ENCODE measurements around the gene NCAM2.

Gene NCAM2

DNA sequence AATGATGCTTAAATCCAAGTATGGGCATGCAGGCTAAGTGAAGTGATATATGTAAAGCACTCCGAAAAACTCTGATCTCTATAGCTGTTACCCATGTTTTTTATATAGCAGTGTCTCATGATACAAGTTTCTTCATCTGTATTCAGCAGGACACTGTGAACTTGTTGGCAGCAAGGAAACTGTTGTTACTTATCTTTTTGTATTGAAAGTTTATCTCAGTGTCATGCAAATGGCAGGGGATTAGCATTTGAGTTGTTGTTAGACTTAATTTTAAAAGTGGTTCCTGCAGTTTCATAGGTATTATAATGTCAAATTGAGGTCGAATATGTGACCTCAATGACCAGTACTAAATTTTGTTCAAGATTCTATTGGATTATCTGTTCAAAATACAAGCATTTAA is 47.9 kb downstream of the NCAM2 start:
- TF ChIP-seq TEAD4 (IDR thresholded peaks at IDR 0.05), result no peak
- TF ChIP-seq, protein P1, sequence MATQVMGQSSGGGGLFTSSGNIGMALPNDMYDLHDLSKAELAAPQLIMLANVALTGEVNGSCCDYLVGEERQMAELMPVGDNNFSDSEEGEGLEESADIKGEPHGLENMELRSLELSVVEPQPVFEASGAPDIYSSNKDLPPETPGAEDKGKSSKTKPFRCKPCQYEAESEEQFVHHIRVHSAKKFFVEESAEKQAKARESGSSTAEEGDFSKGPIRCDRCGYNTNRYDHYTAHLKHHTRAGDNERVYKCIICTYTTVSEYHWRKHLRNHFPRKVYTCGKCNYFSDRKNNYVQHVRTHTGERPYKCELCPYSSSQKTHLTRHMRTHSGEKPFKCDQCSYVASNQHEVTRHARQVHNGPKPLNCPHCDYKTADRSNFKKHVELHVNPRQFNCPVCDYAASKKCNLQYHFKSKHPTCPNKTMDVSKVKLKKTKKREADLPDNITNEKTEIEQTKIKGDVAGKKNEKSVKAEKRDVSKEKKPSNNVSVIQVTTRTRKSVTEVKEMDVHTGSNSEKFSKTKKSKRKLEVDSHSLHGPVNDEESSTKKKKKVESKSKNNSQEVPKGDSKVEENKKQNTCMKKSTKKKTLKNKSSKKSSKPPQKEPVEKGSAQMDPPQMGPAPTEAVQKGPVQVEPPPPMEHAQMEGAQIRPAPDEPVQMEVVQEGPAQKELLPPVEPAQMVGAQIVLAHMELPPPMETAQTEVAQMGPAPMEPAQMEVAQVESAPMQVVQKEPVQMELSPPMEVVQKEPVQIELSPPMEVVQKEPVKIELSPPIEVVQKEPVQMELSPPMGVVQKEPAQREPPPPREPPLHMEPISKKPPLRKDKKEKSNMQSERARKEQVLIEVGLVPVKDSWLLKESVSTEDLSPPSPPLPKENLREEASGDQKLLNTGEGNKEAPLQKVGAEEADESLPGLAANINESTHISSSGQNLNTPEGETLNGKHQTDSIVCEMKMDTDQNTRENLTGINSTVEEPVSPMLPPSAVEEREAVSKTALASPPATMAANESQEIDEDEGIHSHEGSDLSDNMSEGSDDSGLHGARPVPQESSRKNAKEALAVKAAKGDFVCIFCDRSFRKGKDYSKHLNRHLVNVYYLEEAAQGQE (IDR thresholded peaks at IDR 0.05; ENCODE audit: low read depth), result no peak
- TF ChIP-seq, protein P2, sequence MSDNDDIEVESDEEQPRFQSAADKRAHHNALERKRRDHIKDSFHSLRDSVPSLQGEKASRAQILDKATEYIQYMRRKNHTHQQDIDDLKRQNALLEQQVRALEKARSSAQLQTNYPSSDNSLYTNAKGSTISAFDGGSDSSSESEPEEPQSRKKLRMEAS (IDR thresholded peaks at IDR 0.05), result no peak
- TF ChIP-seq EGR1 (IDR thresholded peaks at IDR 0.05), result no peak

DNA sequence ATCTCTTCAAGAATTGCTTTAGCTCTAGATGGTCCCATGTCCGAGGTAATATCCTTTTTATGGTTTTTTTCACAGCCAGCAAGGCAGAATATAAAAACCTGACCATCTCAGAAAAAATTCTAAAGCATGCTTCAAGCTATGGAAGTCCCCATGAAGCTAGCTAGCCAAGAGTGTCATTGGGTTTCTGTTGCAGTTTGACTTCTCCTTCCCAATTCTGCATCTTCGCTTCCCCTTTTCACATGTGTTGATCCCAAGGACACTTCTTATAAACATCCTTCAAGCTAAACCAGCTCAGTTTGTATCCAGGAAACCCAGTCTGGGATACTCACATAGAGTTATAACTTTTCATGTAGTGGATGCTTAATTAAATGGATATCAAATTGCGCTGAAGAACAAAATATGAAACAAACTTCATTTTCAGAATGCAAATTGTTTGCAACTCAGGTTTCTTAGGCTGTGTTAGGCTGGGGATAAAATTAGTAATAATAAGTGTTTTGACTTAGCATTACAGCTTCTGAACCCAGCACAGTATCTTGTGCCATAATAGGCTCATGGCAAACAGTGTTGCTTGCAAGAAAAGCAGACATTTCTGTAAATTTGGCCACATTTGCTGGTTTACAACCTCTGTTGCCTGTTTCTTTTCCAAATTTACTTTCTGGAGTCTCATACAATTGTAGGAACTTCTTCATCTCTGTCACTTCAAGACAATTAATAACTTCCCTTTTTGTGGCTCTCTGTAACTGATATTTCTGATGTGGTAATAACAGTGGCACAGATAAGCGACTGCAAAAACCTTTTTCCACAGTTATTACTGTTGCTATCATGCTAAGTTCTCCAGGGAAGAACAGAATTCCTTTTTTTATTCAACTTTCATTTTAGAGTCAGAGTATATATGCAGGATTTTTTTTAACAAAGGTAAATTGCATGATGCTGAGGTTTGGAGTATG is 53.2 kb downstream of the NCAM2 start:
- no peak for TF ChIP-seq TCF12 (IDR thresholded peaks at IDR 0.05; ENCODE audit: low read depth)
- TF ChIP-seq, protein P2 (IDR thresholded peaks at IDR 0.05), result no peak
- no peak for TF ChIP-seq TAF1 (IDR thresholded peaks at IDR 0.05; ENCODE audit: low read depth)
- TF ChIP-seq YY1 (IDR thresholded peaks at IDR 0.05; ENCODE audit: low read depth), result no peak
- no peak for TF ChIP-seq TEAD4 (IDR thresholded peaks at IDR 0.05)
- TF ChIP-seq ZBTB7A (IDR thresholded peaks at IDR 0.05; ENCODE audit: low read depth), result no peak

DNA sequence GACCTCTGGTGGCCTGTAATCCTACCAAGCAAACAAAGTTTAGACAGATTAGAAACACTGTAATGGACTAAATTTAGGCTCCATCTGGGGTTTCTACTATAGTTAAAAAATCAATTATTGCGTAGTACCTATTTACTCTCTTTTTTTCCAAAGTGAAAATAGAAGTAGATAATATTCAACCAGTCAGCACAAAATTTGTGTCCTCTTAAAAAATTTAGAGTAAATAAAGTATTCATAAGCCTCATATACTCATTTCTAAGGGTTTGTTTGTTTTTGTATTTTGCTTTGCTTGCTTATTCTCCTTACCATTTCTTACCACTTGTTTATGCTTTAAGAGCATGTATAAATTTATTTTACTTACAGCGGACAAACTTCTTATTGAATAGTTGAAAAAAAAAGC is 54.5 kb downstream of the NCAM2 start:
- TF ChIP-seq TEAD4 (IDR thresholded peaks at IDR 0.05) (no peak), EGR1 (IDR thresholded peaks at IDR 0.05) (no peak), CEBPB (IDR thresholded peaks at IDR 0.05) (no peak), ZBTB7A (IDR thresholded peaks at IDR 0.05; ENCODE audit: low read depth) (no peak), CREB1 (IDR thresholded peaks at IDR 0.05; ENCODE audit: low read depth) (no peak), NFIC (IDR thresholded peaks at IDR 0.05) (no peak)
- TF ChIP-seq, protein P3, sequence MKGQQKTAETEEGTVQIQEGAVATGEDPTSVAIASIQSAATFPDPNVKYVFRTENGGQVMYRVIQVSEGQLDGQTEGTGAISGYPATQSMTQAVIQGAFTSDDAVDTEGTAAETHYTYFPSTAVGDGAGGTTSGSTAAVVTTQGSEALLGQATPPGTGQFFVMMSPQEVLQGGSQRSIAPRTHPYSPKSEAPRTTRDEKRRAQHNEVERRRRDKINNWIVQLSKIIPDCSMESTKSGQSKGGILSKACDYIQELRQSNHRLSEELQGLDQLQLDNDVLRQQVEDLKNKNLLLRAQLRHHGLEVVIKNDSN (IDR thresholded peaks at IDR 0.05), result no peak

DNA sequence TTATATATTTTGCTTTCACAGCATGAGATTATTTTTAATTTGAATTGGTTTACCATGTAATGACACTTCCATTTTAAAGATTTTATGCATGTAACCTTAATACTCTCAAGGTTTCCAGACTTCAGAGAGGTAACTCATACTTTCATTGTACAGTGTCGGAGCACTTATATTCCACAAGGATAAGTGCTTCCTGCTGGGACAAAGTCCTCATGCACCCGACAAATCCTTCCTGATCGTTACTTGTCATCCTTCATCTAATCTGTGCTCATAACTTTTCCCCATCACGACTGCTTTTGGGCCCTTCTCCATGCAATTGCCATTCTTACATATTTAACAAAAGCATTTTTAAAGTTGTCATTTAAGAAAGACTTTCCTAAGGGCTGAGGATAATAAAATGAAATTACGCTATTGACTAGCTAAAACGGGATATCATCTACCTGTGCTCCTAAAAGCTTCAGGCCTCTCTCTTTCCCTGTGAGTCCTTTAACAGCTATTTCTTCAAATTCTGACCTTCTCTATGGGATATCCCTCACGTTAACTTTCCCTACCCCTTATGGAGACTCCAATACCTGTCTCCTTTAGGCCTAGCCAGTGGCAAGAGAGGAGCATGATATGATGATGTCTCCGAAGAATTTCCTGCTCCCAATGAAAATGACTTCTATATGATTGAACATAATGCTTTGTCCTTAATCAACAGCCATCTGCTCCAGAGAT is 59.3 kb downstream of the NCAM2 start:
- TF ChIP-seq, protein P1 (IDR thresholded peaks at IDR 0.05; ENCODE audit: low read depth), result no peak
- TF ChIP-seq TEAD4 (IDR thresholded peaks at IDR 0.05) (no peak), EGR1 (IDR thresholded peaks at IDR 0.05) (no peak), TAF1 (IDR thresholded peaks at IDR 0.05; ENCODE audit: low read depth) (no peak), RAD21 (IDR thresholded peaks at IDR 0.05; ENCODE audit: low read depth) (no peak), FOXM1 (IDR thresholded peaks at IDR 0.05; ENCODE audit: borderline replicate concordance, low read depth) (no peak), EP300 (IDR thresholded peaks at IDR 0.05; ENCODE audit: borderline replicate concordance) (no peak), NFIC (IDR thresholded peaks at IDR 0.05) (no peak), ZBTB7A (IDR thresholded peaks at IDR 0.05; ENCODE audit: low read depth) (no peak), TCF12 (IDR thresholded peaks at IDR 0.05; ENCODE audit: low read depth) (no peak), CEBPB (IDR thresholded peaks at IDR 0.05) (no peak), CREB1 (IDR thresholded peaks at IDR 0.05; ENCODE audit: low read depth) (no peak), YY1 (IDR thresholded peaks at IDR 0.05; ENCODE audit: low read depth) (no peak)
- TF ChIP-seq, protein P3 (IDR thresholded peaks at IDR 0.05), result no peak
- TF ChIP-seq, protein P2 (IDR thresholded peaks at IDR 0.05), result no peak

DNA sequence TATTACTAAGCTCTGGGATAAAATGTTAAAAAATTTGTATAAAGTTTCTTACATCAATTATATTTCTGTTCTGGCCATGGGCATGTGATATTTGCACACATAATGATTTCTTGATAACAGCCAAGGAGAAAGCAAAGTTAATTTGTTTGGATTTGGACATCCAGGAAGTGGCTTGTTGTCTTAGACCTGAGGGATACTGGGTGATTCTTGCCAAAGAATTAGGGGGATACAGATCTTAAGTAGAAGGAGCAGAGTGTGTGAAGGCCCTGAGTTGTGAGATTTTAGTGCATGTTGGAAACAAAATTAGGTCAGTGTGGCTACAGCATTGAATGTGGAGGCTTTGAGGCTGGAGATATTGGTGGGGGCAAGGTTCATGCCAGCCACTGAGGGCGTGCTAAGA is 65.6 kb downstream of the NCAM2 start:
- no peak for TF ChIP-seq EP300 (IDR thresholded peaks at IDR 0.05; ENCODE audit: borderline replicate concordance)
- no peak for TF ChIP-seq RAD21 (IDR thresholded peaks at IDR 0.05; ENCODE audit: low read depth)
- TF ChIP-seq YY1 (IDR thresholded peaks at IDR 0.05; ENCODE audit: low read depth), result no peak
- no peak for TF ChIP-seq FOXM1 (IDR thresholded peaks at IDR 0.05; ENCODE audit: borderline replicate concordance, low read depth)
- no peak for TF ChIP-seq CEBPB (IDR thresholded peaks at IDR 0.05)
